ENCODE results near the gene LSM14A.
"Not testable (repeated sequence)": the region's sequence is repeated elsewhere in the genome, so short reads cannot be mapped to it uniquely, and the experiment has no call there.

LSM14A gene

DNA sequence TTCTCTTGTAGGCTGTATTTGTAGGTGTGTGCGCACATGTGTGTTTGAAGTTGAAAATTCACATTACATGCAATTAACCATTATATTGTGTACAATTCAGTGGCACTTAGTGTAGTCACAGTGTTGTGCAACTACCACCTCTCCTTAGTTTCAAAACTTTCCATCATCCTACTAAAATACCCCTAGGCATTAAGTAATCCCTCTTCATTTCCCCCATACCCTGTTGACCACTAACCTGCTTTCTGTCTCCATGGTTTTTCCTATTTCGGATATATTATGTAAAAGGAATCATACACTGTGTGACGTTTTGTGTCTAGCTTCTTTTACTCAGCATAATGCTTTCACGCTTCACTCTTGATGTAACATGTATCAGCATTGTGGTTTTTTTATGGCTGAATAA lies 16.1 kb downstream of the LSM14A start:
- no peak for DNase-seq (ENCODE audit: insufficient read length, low spot score)
- FAIRE-seq = peak; percentile 45
- TF ChIP-seq POLR2A (IDR thresholded peaks at IDR 0.05; ENCODE audit: low read depth, low read length) (no peak), POLR2AphosphoS5 (IDR thresholded peaks at IDR 0.05; ENCODE audit: low read depth, low read length) (no peak), TAF1 (IDR thresholded peaks at IDR 0.05; ENCODE audit: low read depth, low read length) (no peak), POU2F2 (IDR thresholded peaks at IDR 0.05; ENCODE audit: low read depth, low read length) (no peak), SPI1 (IDR thresholded peaks at IDR 0.05; ENCODE audit: low read depth, low read length) (no peak), PAX5 (IDR thresholded peaks at IDR 0.05; ENCODE audit: insufficient read depth, low read length, severe bottlenecking) (no peak)

DNA sequence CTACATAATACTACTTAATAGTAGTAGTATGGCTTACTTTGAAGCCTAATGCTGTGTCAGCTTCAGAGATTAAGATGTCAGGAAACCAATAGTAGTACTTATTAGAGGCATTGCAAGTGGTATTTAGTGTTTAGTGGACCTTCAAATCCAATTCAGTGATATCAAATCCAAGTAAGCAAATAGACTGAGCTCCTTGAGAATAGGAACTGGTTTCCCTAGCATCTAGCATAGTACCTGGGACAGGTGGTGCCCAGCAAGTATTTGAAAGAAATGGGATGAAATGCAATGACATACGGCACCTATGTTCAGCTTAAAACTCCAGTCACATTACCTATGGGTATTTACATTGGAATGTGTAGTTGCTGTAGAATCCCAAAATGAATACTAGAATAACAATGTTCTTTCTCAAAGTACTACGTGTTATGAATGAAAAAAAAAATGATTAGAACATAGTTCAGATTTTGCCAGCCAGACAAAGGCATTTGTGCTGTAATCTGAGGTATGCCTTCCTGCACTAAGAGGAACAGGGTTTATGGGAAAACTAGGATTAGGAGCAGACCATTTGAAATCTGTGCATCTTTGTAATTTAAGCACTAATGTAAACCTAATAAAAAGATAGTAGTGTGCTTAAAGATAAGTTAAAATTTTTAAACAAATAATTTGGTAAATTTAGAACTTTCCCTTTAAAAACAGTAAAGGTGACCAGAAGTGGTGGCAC lies 17.1 kb downstream of the LSM14A start:
- no peak for TF ChIP-seq POU2F2 (IDR thresholded peaks at IDR 0.05; ENCODE audit: low read depth, low read length)
- no peak for TF ChIP-seq TAF1 (IDR thresholded peaks at IDR 0.05; ENCODE audit: low read depth, low read length)
- no peak for TF ChIP-seq POLR2A (IDR thresholded peaks at IDR 0.05; ENCODE audit: low read depth, low read length)
- no peak for TF ChIP-seq SPI1 (IDR thresholded peaks at IDR 0.05; ENCODE audit: low read depth, low read length)
- TF ChIP-seq PAX5 (IDR thresholded peaks at IDR 0.05; ENCODE audit: insufficient read depth, low read length, severe bottlenecking) = no peak
- no peak for TF ChIP-seq POLR2AphosphoS5 (IDR thresholded peaks at IDR 0.05; ENCODE audit: low read depth, low read length)
- DNase-seq (ENCODE audit: insufficient read length, low spot score) (no peak), FAIRE-seq (no peak)

DNA sequence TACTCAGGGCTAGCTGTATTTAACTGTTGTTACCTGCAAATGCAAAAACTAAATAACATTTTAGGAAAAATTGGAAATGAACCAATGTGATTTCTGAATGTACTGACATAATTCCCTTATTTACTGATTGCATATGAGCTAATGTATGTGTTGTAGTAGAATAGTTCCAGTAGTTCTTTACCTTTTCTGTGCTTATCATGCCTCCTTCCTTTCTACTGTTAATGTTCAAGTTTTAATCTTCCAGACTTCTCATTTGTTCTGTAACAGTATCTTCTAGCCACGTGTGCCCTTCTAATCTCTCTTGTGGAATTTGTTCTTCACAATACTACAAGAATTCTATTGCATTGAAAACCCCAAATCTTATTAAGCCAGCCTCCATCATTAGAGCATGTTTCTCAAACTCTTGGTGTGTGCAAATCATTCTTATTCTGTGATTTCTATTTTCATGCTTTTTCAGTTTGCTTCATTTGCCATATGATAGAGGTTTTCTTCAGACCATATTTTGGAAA lies 17.7 kb downstream of the LSM14A start:
- no peak for TF ChIP-seq POU2F2 (IDR thresholded peaks at IDR 0.05; ENCODE audit: low read depth, low read length)
- no peak for TF ChIP-seq SPI1 (IDR thresholded peaks at IDR 0.05; ENCODE audit: low read depth, low read length)
- no peak for TF ChIP-seq TAF1 (IDR thresholded peaks at IDR 0.05; ENCODE audit: low read depth, low read length)
- TF ChIP-seq PAX5 (IDR thresholded peaks at IDR 0.05; ENCODE audit: insufficient read depth, low read length, severe bottlenecking) = no peak
- TF ChIP-seq POLR2AphosphoS5 (IDR thresholded peaks at IDR 0.05; ENCODE audit: low read depth, low read length) = no peak
- no peak for TF ChIP-seq POLR2A (IDR thresholded peaks at IDR 0.05; ENCODE audit: low read depth, low read length)
- no peak for DNase-seq (ENCODE audit: insufficient read length, low spot score)
- FAIRE-seq = no peak

DNA sequence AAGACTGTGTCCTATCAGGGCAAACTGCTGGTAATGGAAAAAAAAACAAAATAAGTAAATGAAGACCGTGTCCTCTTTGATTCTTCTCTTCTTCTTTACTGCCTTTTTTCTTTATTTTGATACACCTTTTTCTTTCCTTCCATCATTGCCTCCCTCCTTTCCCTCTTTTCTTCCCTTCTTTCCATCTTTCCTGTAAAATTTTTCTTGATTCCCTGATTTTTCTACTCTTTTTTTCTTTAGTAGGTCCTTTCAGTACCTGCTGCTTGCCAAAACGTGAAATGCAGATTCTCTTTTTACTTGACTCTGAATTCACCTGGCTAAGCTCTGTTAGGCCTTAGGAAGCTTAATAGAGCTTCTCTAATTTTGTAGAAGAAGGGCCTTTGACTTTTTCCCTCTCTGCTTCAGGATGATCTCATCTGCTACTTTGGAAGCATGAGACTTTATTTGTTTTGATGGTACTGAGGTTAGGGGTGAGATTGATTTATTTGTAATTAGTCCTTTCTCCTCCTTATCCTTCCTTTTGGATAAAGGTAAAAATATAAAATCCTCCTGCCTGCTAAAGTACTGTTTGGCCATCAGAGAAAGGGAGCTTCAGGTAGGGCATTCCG lies 19.2 kb downstream of the LSM14A start:
- no peak for TF ChIP-seq PAX5 (IDR thresholded peaks at IDR 0.05; ENCODE audit: insufficient read depth, low read length, severe bottlenecking)
- TF ChIP-seq POU2F2 (IDR thresholded peaks at IDR 0.05; ENCODE audit: low read depth, low read length) = no peak
- TF ChIP-seq POLR2A (IDR thresholded peaks at IDR 0.05; ENCODE audit: low read depth, low read length) = no peak
- TF ChIP-seq SPI1 (IDR thresholded peaks at IDR 0.05; ENCODE audit: low read depth, low read length) = no peak
- TF ChIP-seq TAF1 (IDR thresholded peaks at IDR 0.05; ENCODE audit: low read depth, low read length) = no peak
- TF ChIP-seq POLR2AphosphoS5 (IDR thresholded peaks at IDR 0.05; ENCODE audit: low read depth, low read length) = no peak
- FAIRE-seq = no peak
- no peak for DNase-seq (ENCODE audit: insufficient read length, low spot score)

DNA sequence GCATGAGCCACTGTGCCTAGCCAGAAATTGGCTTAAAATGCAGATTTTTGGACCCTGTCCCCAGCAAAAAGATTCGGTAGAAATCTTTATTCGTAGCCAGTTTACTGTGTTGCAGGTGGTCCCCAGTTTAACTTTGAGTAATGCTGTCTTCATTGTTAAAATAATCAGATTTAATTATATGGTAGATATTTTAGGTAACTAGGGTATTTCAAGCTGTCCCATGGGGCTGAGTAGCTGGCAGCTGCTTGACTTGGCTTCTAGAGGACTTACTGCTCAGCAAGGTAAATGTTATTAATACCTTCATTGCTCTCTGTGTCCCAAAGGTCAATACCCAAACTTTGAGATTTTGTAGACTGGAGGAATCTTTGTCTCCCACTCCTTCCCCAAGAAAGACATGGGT lies 21.1 kb downstream of the LSM14A start:
- no peak for DNase-seq (ENCODE audit: insufficient read length, low spot score)
- TF ChIP-seq POLR2A (IDR thresholded peaks at IDR 0.05; ENCODE audit: low read depth, low read length) (no peak), SPI1 (IDR thresholded peaks at IDR 0.05; ENCODE audit: low read depth, low read length) (no peak)
- no peak for FAIRE-seq

DNA sequence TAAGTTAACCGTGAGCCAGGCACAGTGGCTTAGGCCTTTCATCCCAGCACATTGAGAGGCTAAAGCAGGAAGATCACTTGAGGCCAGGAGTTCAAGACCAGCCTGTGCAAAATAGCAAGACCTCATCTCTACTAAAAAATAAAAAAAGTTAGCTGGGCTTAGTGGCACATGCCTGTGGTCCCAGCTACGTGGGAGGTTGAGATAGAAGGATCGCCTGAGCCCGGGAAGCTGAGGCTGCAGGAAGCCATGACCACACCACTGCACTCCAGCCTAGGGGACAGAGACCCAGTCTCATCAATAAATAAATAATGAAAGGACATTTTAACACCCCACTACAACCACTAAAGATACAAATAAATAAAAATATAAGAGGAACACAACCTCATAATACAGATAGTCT lies 21.6 kb downstream of the LSM14A start:
- FAIRE-seq (no peak), DNase-seq (ENCODE audit: insufficient read length, low spot score) (no peak)
- TF ChIP-seq POU2F2 (IDR thresholded peaks at IDR 0.05; ENCODE audit: low read depth, low read length) = no peak
- no peak for TF ChIP-seq POLR2AphosphoS5 (IDR thresholded peaks at IDR 0.05; ENCODE audit: low read depth, low read length)
- TF ChIP-seq TAF1 (IDR thresholded peaks at IDR 0.05; ENCODE audit: low read depth, low read length) = no peak
- no peak for TF ChIP-seq PAX5 (IDR thresholded peaks at IDR 0.05; ENCODE audit: insufficient read depth, low read length, severe bottlenecking)
- no peak for TF ChIP-seq POLR2A (IDR thresholded peaks at IDR 0.05; ENCODE audit: low read depth, low read length)
- no peak for TF ChIP-seq SPI1 (IDR thresholded peaks at IDR 0.05; ENCODE audit: low read depth, low read length)

DNA sequence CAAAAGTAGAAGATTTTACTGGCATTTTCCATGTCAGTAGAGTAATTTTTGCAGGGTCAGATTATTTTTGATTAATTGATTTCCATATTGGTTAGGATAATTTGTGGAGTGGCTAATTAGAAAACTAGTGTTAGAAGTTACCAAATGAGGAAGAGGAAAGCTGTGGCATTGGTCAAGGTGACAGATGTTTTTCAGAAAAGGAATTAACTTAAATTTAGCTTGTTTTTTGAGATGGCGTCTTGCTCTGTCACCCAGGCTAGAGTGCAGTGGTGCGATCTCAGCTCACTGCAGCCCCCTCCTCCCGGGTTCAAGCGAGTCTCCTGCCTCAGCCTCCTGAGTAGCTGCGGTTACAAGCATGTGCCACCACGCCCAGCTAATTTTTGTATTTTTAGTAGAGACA lies 28.8 kb downstream of the LSM14A start:
- peak; percentile 26; the same call in 1 of the 2 replicates for TF ChIP-seq SPI1 (IDR thresholded peaks at IDR 0.05; ENCODE audit: low read depth, low read length)
- no peak for TF ChIP-seq PAX5 (IDR thresholded peaks at IDR 0.05; ENCODE audit: insufficient read depth, low read length, severe bottlenecking)
- no peak for DNase-seq (ENCODE audit: insufficient read length, low spot score)
- FAIRE-seq = no peak

DNA sequence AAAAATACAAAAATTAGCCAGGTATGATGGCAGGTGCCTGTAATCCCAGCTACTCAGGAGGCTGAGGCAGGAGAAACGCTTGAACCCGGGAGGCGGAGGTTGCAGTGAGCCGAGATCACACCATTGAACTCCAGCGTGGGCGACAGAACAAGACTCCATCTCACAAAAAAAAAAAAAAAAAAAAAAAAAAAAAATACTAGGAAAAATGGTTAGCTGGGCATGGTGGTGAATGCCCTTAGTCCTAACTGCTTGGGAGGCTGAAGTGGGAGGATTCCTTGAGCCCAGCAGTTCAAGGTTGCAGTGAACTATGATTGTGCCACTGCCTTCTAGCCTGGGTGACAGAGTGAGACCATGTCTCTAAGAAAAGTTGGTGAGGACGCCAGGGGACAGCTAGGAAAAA lies 33.0 kb downstream of the LSM14A start:
- not testable (repeated sequence) for FAIRE-seq; DNase-seq (ENCODE audit: insufficient read length, low spot score)

DNA sequence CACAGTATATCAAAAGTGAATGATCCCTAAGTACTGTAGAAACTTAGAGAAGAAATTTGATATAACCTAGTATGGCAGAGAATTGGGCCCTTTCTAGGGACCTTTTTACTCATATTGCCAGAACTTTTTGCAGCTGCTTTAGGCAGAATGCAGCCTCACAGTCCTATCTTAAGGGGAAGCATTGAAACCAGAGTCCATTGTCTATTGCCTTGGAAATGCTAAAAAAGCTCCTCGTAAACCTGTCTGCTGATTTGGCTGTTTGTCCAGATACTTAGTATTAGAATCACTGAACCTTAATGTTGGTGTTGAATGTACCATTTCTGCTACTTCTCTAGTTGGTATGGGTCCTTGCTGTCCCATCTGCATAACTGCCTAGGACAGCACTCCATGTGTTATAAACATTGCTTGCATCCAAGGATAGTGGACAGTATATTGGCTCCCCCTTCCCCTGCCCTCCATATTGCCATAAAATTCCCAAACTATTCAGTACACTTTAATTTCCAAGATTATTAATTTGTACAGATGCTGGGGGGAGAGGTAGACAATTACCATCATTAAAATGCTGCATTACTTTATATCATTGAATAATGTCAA lies 36.1 kb downstream of the LSM14A start:
- no peak for DNase-seq (ENCODE audit: insufficient read length, low spot score)
- TF ChIP-seq POLR2AphosphoS5 (IDR thresholded peaks at IDR 0.05; ENCODE audit: low read depth, low read length) = no peak
- no peak for TF ChIP-seq TAF1 (IDR thresholded peaks at IDR 0.05; ENCODE audit: low read depth, low read length)
- TF ChIP-seq PAX5 (IDR thresholded peaks at IDR 0.05; ENCODE audit: insufficient read depth, low read length, severe bottlenecking) = no peak
- no peak for TF ChIP-seq POLR2A (IDR thresholded peaks at IDR 0.05; ENCODE audit: low read depth, low read length)
- no peak for TF ChIP-seq POU2F2 (IDR thresholded peaks at IDR 0.05; ENCODE audit: low read depth, low read length)
- TF ChIP-seq SPI1 (IDR thresholded peaks at IDR 0.05; ENCODE audit: low read depth, low read length) = no peak

DNA sequence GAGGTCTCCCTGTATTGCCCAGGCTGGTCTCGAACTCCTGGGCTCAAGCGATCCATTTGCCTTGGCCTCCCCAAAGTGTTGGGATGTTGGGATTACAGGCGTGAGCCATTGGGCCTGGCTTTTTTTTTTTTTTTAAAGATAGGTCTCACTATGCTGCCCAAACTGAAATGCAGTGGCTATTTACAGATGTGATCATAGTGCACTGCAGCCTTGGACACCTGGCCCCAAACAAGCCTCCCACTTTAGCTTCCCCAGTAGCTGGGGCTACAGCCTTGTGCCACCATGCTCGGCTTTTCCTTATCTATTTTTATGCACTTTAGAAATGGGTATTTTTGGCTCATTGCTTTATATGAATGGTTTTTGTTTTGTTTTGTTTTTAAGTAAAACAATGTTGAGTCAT lies 37.4 kb downstream of the LSM14A start:
- FAIRE-seq (no peak), DNase-seq (ENCODE audit: insufficient read length, low spot score) (no peak)
- TF ChIP-seq SPI1 (IDR thresholded peaks at IDR 0.05; ENCODE audit: low read depth, low read length) = no peak
- no peak for TF ChIP-seq PAX5 (IDR thresholded peaks at IDR 0.05; ENCODE audit: insufficient read depth, low read length, severe bottlenecking)
- TF ChIP-seq POU2F2 (IDR thresholded peaks at IDR 0.05; ENCODE audit: low read depth, low read length) = no peak
- TF ChIP-seq TAF1 (IDR thresholded peaks at IDR 0.05; ENCODE audit: low read depth, low read length) = no peak
- TF ChIP-seq POLR2A (IDR thresholded peaks at IDR 0.05; ENCODE audit: low read depth, low read length) = no peak
- TF ChIP-seq POLR2AphosphoS5 (IDR thresholded peaks at IDR 0.05; ENCODE audit: low read depth, low read length) = no peak

More for the DNA sequence above, 36.1 kb downstream of the LSM14A start:
- FAIRE-seq = peak; percentile 45

Measured in GM12891 (cell line).